Testis (tissue), 2 donors: ENCODE measurements around the gene FCER1G.

Experiments used
- CTCF ChIP-seq, 3 experiments: fragments of 450-650 bp in 2 of 3; fragments of 200-600 bp in 1 of 3; sonication (generic) in 1 of 3; IDR thresholded peaks; one replicate each; pipeline ENCODE4 v1.5.1; 2016 to 2019; ENCODE audit warnings: antibody characterized with exemption in 3 of 3, mild to moderate bottlenecking in 2 of 3, moderate library complexity in 1 of 3
- POLR2A ChIP-seq: fragments of 450-650 bp; IDR thresholded peaks from one replicate; pipeline ENCODE4 v1.6.1; 2017; ENCODE audit warnings: antibody characterized with exemption, mild to moderate bottlenecking, moderate library complexity

GRCh38 chr1:161215076-161215475 is at the start of gene FCER1G:
- TF ChIP-seq POLR2A = no peak
- no peak for TF ChIP-seq CTCF (IDR thresholded peaks at IDR 0.05)
